Neural cell (in vitro differentiated cells): ENCODE data around the gene EGFL7. TPM values are rescaled to one million over a fixed set of nuclear protein-coding genes. Genes with fewer than 3 reads are reported as not detected.

Experiments used
- H2AFZ ChIP-seq: fragments of 200-600, 300-800 bp; sonication (generic), shearing (Covaris generic); 2 replicates; pipeline ENCODE4 v1.6.0; 2014; ENCODE audit warnings: low read depth, mild to moderate bottlenecking, antibody characterized with exemption, low read length, moderate library complexity
- H3F3A ChIP-seq: fragments of 200-600 bp; shearing (Covaris generic); 2 replicates; pipeline ENCODE4 v1.6.1; 2016; ENCODE audit warnings: mild to moderate bottlenecking, moderate library complexity, mixed read lengths, antibody characterized with exemption, low read length; ENCODE audit not compliant: insufficient read depth, poor library complexity, severe bottlenecking
- H3K27ac ChIP-seq: fragments of 200-600, 300-800 bp; sonication (generic), shearing (Covaris generic); 2 replicates; pipeline ENCODE4 v1.5.1; 2014; ENCODE audit warnings: mild to moderate bottlenecking, low read length, moderate library complexity
- H3K27me3 ChIP-seq: fragments of 300-800, 200-600 bp; sonication (generic), shearing (Covaris generic); 2 replicates; pipeline ENCODE4 v1.6.0; 2014; ENCODE audit warnings: mild to moderate bottlenecking, low read depth, low read length, moderate library complexity; ENCODE audit not compliant: insufficient read depth
- H3K36me3 ChIP-seq: fragments of 300-800, 200-600 bp; sonication (generic), shearing (Covaris generic); 2 replicates; pipeline ENCODE4 v1.5.1; 2014; ENCODE audit warnings: mild to moderate bottlenecking, antibody characterized with exemption, low read length, moderate library complexity; ENCODE audit not compliant: insufficient read depth
- H3K4me2 ChIP-seq: fragments of 300-800, 200-600 bp; sonication (generic), shearing (Covaris generic); 2 replicates; pipeline ENCODE4 v1.6.0; 2014; ENCODE audit warnings: mild to moderate bottlenecking, low read length
- H3K4me3 ChIP-seq: fragments of 300-800, 200-600 bp; sonication (generic), shearing (Covaris generic); 2 replicates; pipeline ENCODE4 v1.5.1; 2014; ENCODE audit warnings: mild to moderate bottlenecking, low read length, moderate library complexity
- H3K79me2 ChIP-seq: fragments of 200-600 bp; shearing (Covaris generic); replicated peaks from 2 replicates; pipeline ENCODE4 v1.6.0; 2014; ENCODE audit warnings: mild to moderate bottlenecking, low read length, moderate library complexity; ENCODE audit not compliant: insufficient read depth
- H3K9ac ChIP-seq: fragments of 300-800, 200-600 bp; sonication (generic), shearing (Covaris generic); 2 replicates; pipeline ENCODE4 v1.6.1; 2016; ENCODE audit warnings: mild to moderate bottlenecking, low read length, mixed read lengths
- H3K9me2 ChIP-seq: fragments of 200-600 bp; shearing (Covaris generic); 2 replicates; pipeline ENCODE4 v1.6.1; 2016; ENCODE audit warnings: mild to moderate bottlenecking, low read length, mixed read lengths; ENCODE audit not compliant: insufficient read depth
- H3K9me3 ChIP-seq: fragments of 200-600, 300-800 bp; sonication (generic), shearing (Covaris generic); 2 replicates; pipeline ENCODE4 v1.6.1; 2016; ENCODE audit warnings: mild to moderate bottlenecking, mixed run types, low read length, moderate library complexity, mixed read lengths
- H4K20me1 ChIP-seq: fragments of 200-600 bp; shearing (Covaris generic); 2 replicates; pipeline ENCODE4 v1.6.1; 2016; ENCODE audit warnings: mild to moderate bottlenecking, mixed run types; ENCODE audit not compliant: insufficient read depth
- CTCF ChIP-seq: fragments of 450-650 bp; IDR thresholded peaks from 2 replicates; pipeline ENCODE4 v1.5.1; 2014; ENCODE audit warnings: antibody characterized with exemption, mild to moderate bottlenecking, moderate library complexity; ENCODE audit not compliant: poor library complexity, severe bottlenecking
- EP300 ChIP-seq: fragments of 450-650 bp; conservative IDR thresholded peaks from 2 replicates; pipeline ENCODE4 v1.6.1; 2014; ENCODE audit warnings: antibody characterized with exemption, mild to moderate bottlenecking, moderate library complexity; ENCODE audit not compliant: poor library complexity, severe bottlenecking
- EZH2 ChIP-seq: fragments of 200-600, 300-800 bp; shearing (Covaris generic), sonication (generic); IDR thresholded peaks from 2 replicates; pipeline ENCODE4 v1.6.1; 2014; ENCODE audit warnings: antibody characterized with exemption, low read length, borderline replicate concordance, mild to moderate bottlenecking; ENCODE audit not compliant: insufficient read depth, poor library complexity, severe bottlenecking
- MXI1 ChIP-seq: fragments of 450-650 bp; conservative IDR thresholded peaks from 2 replicates; pipeline ENCODE4 v1.6.1; 2014; ENCODE audit warnings: antibody characterized with exemption, mild to moderate bottlenecking; ENCODE audit not compliant: poor library complexity, severe bottlenecking
- POLR2AphosphoS5 ChIP-seq: IDR thresholded peaks from 2 replicates; pipeline ENCODE4 v1.6.1; 2012
- RAD21 ChIP-seq: fragments of 450-650 bp; conservative IDR thresholded peaks from 2 replicates; pipeline ENCODE4 v1.6.1; 2014; ENCODE audit warnings: antibody characterized with exemption, mild to moderate bottlenecking, moderate library complexity
- SMC3 ChIP-seq: fragments of 450-650 bp; conservative IDR thresholded peaks from 2 replicates; pipeline ENCODE4 v1.6.1; 2014; ENCODE audit warnings: antibody characterized with exemption, mild to moderate bottlenecking, moderate library complexity; ENCODE audit not compliant: poor library complexity
- TAF1 ChIP-seq: IDR thresholded peaks from 2 replicates; pipeline ENCODE4 v1.6.1; 2012; ENCODE audit warnings: low read depth
- polyA plus RNA-seq: library from polyadenylated mRNA; depleted of rRNA; stranded (reverse); fragments of >200 nt; gene quantifications from 2 replicates; pipeline ENCODE4 v1.2.3, GENCODE V29; 2014
- TF ChIP-seq, protein P1 (sequence below): IDR thresholded peaks from 2 replicates; pipeline ENCODE4 v1.6.1; 2012; ENCODE audit warnings: borderline replicate concordance

Gene EGFL7
- polyA plus RNA-seq, 1 donor from 2014 or later, result 12.5 TPM

GRCh38 chr9:136620441-136621018 is 42.2 kb upstream of the EGFL7 start:
- Histone ChIP-seq H3K4me3 (no peak overlapping the region), H3K9me2 (no peaks in the 10 kb centered on the region), H3K27ac (no peak overlapping the region), H3F3A (no peaks in the 10 kb centered on the region), H4K20me1 (no peaks in the 10 kb centered on the region), H3K36me3 (no peaks in the 10 kb centered on the region), H3K9me3 (no peaks in the 10 kb centered on the region), H3K9ac (no peak overlapping the region), H3K4me2 (no peak overlapping the region), H3K79me2 (no peaks in the 10 kb centered on the region), H2AFZ (no peak overlapping the region), H3K27me3 (no peaks in the 10 kb centered on the region)
- TF ChIP-seq, protein P1, sequence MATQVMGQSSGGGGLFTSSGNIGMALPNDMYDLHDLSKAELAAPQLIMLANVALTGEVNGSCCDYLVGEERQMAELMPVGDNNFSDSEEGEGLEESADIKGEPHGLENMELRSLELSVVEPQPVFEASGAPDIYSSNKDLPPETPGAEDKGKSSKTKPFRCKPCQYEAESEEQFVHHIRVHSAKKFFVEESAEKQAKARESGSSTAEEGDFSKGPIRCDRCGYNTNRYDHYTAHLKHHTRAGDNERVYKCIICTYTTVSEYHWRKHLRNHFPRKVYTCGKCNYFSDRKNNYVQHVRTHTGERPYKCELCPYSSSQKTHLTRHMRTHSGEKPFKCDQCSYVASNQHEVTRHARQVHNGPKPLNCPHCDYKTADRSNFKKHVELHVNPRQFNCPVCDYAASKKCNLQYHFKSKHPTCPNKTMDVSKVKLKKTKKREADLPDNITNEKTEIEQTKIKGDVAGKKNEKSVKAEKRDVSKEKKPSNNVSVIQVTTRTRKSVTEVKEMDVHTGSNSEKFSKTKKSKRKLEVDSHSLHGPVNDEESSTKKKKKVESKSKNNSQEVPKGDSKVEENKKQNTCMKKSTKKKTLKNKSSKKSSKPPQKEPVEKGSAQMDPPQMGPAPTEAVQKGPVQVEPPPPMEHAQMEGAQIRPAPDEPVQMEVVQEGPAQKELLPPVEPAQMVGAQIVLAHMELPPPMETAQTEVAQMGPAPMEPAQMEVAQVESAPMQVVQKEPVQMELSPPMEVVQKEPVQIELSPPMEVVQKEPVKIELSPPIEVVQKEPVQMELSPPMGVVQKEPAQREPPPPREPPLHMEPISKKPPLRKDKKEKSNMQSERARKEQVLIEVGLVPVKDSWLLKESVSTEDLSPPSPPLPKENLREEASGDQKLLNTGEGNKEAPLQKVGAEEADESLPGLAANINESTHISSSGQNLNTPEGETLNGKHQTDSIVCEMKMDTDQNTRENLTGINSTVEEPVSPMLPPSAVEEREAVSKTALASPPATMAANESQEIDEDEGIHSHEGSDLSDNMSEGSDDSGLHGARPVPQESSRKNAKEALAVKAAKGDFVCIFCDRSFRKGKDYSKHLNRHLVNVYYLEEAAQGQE, result no peak
- TF ChIP-seq RAD21, result no peak
- TF ChIP-seq EZH2, result no peak
- no peak for TF ChIP-seq SMC3
- TF ChIP-seq TAF1, result no peak
- no peak for TF ChIP-seq EP300
- TF ChIP-seq POLR2AphosphoS5, result no peak
- TF ChIP-seq MXI1, result no peak

DNA sequence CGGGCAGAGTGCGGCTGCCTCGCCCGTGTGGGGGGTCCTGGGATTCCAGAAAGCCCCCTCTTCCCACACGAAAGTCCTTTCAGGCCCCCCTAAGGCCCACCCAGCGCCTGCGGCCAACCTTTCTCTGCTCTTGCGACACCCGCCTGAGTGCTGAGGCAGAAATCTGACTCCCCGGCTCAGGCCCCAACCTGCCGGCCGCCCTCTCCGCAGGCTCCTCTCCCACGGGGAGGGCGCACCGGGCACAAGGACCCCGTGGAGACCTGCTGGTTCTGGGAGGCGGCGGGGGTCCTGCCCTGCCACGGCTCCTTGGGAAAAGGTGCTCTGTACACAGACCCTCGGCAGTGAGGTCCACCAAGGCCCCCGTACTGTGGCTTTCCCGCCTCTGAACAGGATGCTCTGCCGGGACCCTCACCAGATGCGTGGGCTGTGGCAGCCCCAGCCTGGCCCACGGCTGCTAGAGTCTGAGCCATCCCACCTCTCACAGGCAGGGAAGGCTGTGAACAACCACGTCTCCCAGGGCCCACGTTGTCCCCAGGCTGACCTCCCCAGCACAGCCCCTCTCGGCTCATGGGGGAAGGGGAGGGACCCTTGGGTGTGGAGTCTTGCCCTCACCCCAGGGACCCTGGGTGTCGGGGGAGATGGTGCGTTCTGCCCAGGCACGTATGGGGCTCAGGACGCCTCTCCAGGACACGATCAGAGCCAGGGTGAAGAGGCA is 41.5 kb upstream of the EGFL7 start:
- H3K9ac ChIP-seq, result no peak overlapping the region
- no peaks in the 10 kb centered on the region for H3K36me3 ChIP-seq
- no peaks in the 10 kb centered on the region for H4K20me1 ChIP-seq
- no peaks in the 10 kb centered on the region for H3K27me3 ChIP-seq
- H3K79me2 ChIP-seq, result no peaks in the 10 kb centered on the region
- no peaks in the 10 kb centered on the region for H3F3A ChIP-seq
- H3K27ac ChIP-seq, result no peak overlapping the region
- no peak overlapping the region for H3K4me3 ChIP-seq
- no peaks in the 10 kb centered on the region for H3K9me2 ChIP-seq
- no peak overlapping the region for H2AFZ ChIP-seq
- TF ChIP-seq MXI1 (no peak), SMC3 (no peak), POLR2AphosphoS5 (no peak), EZH2 (no peak), EP300 (no peak), CTCF (no peak), RAD21 (no peak), TAF1 (no peak)
- TF ChIP-seq, protein P1, result no peak
- H3K4me2 ChIP-seq, result no peak overlapping the region
- H3K9me3 ChIP-seq, result no peaks in the 10 kb centered on the region
